Immature natural killer cell (primary cell): ENCODE measurements around the gene ONECUT3. TPM values are rescaled to one million over a fixed set of nuclear protein-coding genes. Genes with fewer than 3 reads are reported as not detected.

Experiments used
- DNase-seq, 3 donors: peaks; one replicate each; pipeline ENCODE4 v3.0.0; 2022; ENCODE audit warnings: mixed read lengths in 1 of 3
- H3K27ac Mint-ChIP-seq, 6 donors: one replicate each; pipeline ENCODE4 v1.8.0; 2020; ENCODE audit warnings: mixed read lengths in 6 of 6, mild to moderate bottlenecking in 5 of 6, inconsistent platforms in 4 of 6, moderate library complexity in 3 of 6
- H3K27me3 Mint-ChIP-seq, 3 donors: one replicate each; pipeline ENCODE4 v1.8.0; 2020 to 2021; ENCODE audit warnings: low read depth in 3 of 3, mild to moderate bottlenecking in 3 of 3, mixed read lengths in 3 of 3, moderate library complexity in 3 of 3, inconsistent platforms in 1 of 3
- H3K36me3 Mint-ChIP-seq, 3 donors: one replicate each; pipeline ENCODE4 v1.8.0; 2020; ENCODE audit warnings: mixed read lengths in 3 of 3, inconsistent platforms in 2 of 3, mild to moderate bottlenecking in 2 of 3
- H3K4me1 Mint-ChIP-seq, 2 donors: one replicate each; pipeline ENCODE4 v1.8.0; 2020; ENCODE audit warnings: inconsistent platforms in 2 of 2, mild to moderate bottlenecking in 2 of 2, mixed read lengths in 2 of 2, moderate library complexity in 1 of 2
- H3K4me3 Mint-ChIP-seq, 5 donors: one replicate each; pipeline ENCODE4 v1.8.0; 2020; ENCODE audit warnings: mild to moderate bottlenecking in 5 of 5, mixed read lengths in 5 of 5, inconsistent platforms in 3 of 5, moderate library complexity in 3 of 5
- H3K9me3 Mint-ChIP-seq, 6 donors: one replicate each; pipeline ENCODE4 v1.8.0; 2020; ENCODE audit warnings: mild to moderate bottlenecking in 6 of 6, mixed read lengths in 6 of 6, inconsistent platforms in 4 of 6, moderate library complexity in 3 of 6
- polyA plus RNA-seq, 3 donors: library from polyadenylated mRNA; unstranded; fragments of 300-500 nt; fragmentation: Illumina TruSeq; gene quantifications; one replicate each; pipeline ENCODE4 v1.2.3, GENCODE V29; 2021

Gene ONECUT3
- polyA plus RNA-seq, 3 donors from 2014 or later = not detected

- Mint-ChIP-seq H3K36me3 (peaks cover 0 to 8% (median 4%) of the 10 kb centered on the region in 3 donors), H3K9me3 (peaks cover 2 to 15% (median 10%) of the 10 kb centered on the region in 6 donors), H3K27ac (no peak overlapping the region), H3K27me3 (peaks cover 20 to 41% (median 39%) of the 10 kb centered on the region in 3 donors), H3K4me3 (no peak overlapping the region), H3K4me1 (no peaks in the 10 kb centered on the region)
- DNase-seq = no peak
Observed at GRCh38 chr19:1774989-1775772, 21.9 kb downstream of the ONECUT3 start.

- Mint-ChIP-seq H3K27ac (no peak overlapping the region), H3K27me3 (peaks cover 22 to 41% (median 39%) of the 10 kb centered on the region in 3 donors), H3K9me3 (peaks cover 2 to 6% (median 5%) of the 10 kb centered on the region in 6 donors), H3K4me3 (no peak overlapping the region), H3K4me1 (no peaks in the 10 kb centered on the region), H3K36me3 (peaks cover 0 to 4% (median 4%) of the 10 kb centered on the region in 3 donors)
- DNase-seq = no peak
Observed at GRCh38 chr19:1775951-1776605, 22.8 kb downstream of the ONECUT3 start.

GRCh38 chr19:1776606-1777147 lies 23.4 kb downstream of the ONECUT3 start:
- Mint-ChIP-seq H3K27ac (no peak overlapping the region), H3K4me3 (no peak overlapping the region), H3K36me3 (peaks cover 0 to 4% (median 3%) of the 10 kb centered on the region in 3 donors), H3K27me3 (peaks cover 22 to 42% (median 36%) of the 10 kb centered on the region in 3 donors), H3K4me1 (no peaks in the 10 kb centered on the region), H3K9me3 (peaks cover 0 to 4% (median under 1%) of the 10 kb centered on the region in 6 donors)
- DNase-seq = no peak

GRCh38 chr19:1777149-1777548 lies 23.8 kb downstream of the ONECUT3 start:
- H3K27me3 Mint-ChIP-seq = peaks cover 24 to 44% (median 35%) of the 10 kb centered on the region in 3 donors
- peaks cover 0 to 4% (median 0%) of the 10 kb centered on the region in 6 donors for H3K9me3 Mint-ChIP-seq
- DNase-seq = no peak
- no peaks in the 10 kb centered on the region for H3K4me1 Mint-ChIP-seq
- peaks cover 0 to 4% (median 3%) of the 10 kb centered on the region in 3 donors for H3K36me3 Mint-ChIP-seq
- no peak overlapping the region for H3K4me3 Mint-ChIP-seq
- H3K27ac Mint-ChIP-seq = no peak overlapping the region

GRCh38 chr19:1779574-1779973 lies 26.3 kb downstream of the ONECUT3 start:
- Mint-ChIP-seq H3K9me3 (peaks cover 0 to 3% (median under 1%) of the 10 kb centered on the region in 6 donors), H3K27ac (no peak overlapping the region), H3K27me3 (peaks cover 22 to 38% (median 22%) of the 10 kb centered on the region in 3 donors), H3K4me1 (no peaks in the 10 kb centered on the region), H3K4me3 (no peak overlapping the region), H3K36me3 (peaks cover 0 to 4% (median 3%) of the 10 kb centered on the region in 3 donors)
- DNase-seq = no peak

GRCh38 chr19:1780272-1780958 lies 27.1 kb downstream of the ONECUT3 start:
- H3K4me1 Mint-ChIP-seq = no peaks in the 10 kb centered on the region
- H3K27me3 Mint-ChIP-seq = peaks cover 19 to 38% (median 19%) of the 10 kb centered on the region in 3 donors
- H3K27ac Mint-ChIP-seq = no peak overlapping the region
- DNase-seq = no peak
- H3K9me3 Mint-ChIP-seq = peaks cover 0 to 3% (median 0%) of the 10 kb centered on the region in 6 donors
- H3K36me3 Mint-ChIP-seq = peaks cover 0 to 4% (median 3%) of the 10 kb centered on the region in 3 donors
- no peak overlapping the region for H3K4me3 Mint-ChIP-seq

- Mint-ChIP-seq H3K36me3 (no peaks in the 10 kb centered on the region), H3K4me1 (no peaks in the 10 kb centered on the region), H3K4me3 (no peak overlapping the region), H3K9me3 (peaks cover 0 to 3% (median 0%) of the 10 kb centered on the region in 6 donors), H3K27me3 (peaks cover 12 to 29% (median 13%) of the 10 kb centered on the region in 3 donors), H3K27ac (no peak overlapping the region)
- DNase-seq = no peak
Observed at GRCh38 chr19:1782521-1782920, 29.2 kb downstream of the ONECUT3 start.

GRCh38 chr19:1783354-1783753 lies 30.0 kb downstream of the ONECUT3 start:
- Mint-ChIP-seq H3K9me3 (peaks cover 0 to 3% (median 0%) of the 10 kb centered on the region in 6 donors), H3K36me3 (no peaks in the 10 kb centered on the region), H3K27ac (no peak overlapping the region), H3K4me1 (no peaks in the 10 kb centered on the region), H3K4me3 (no peak overlapping the region), H3K27me3 (peaks cover 9 to 22% (median 10%) of the 10 kb centered on the region in 3 donors)
- DNase-seq = no peak

GRCh38 chr19:1783874-1784273 lies 30.6 kb downstream of the ONECUT3 start:
- peaks cover 0 to 3% (median 0%) of the 10 kb centered on the region in 6 donors for H3K9me3 Mint-ChIP-seq
- no peaks in the 10 kb centered on the region for H3K4me1 Mint-ChIP-seq
- no peak for DNase-seq
- no peak overlapping the region for H3K27ac Mint-ChIP-seq
- no peaks in the 10 kb centered on the region for H3K36me3 Mint-ChIP-seq
- H3K27me3 Mint-ChIP-seq = peaks cover 10 to 22% (median 12%) of the 10 kb centered on the region in 3 donors
- no peak overlapping the region for H3K4me3 Mint-ChIP-seq

GRCh38 chr19:1785310-1785709 lies 32.0 kb downstream of the ONECUT3 start:
- Mint-ChIP-seq H3K27ac (no peak overlapping the region), H3K4me1 (no peaks in the 10 kb centered on the region), H3K27me3 (peaks cover 6 to 14% (median 6%) of the 10 kb centered on the region in 3 donors), H3K36me3 (no peaks in the 10 kb centered on the region), H3K4me3 (no peak overlapping the region), H3K9me3 (peaks cover 0 to 3% (median 0%) of the 10 kb centered on the region in 6 donors)
- no peak for DNase-seq

- Mint-ChIP-seq H3K9me3 (peaks cover 0 to 3% (median 0%) of the 10 kb centered on the region in 6 donors), H3K4me1 (no peaks in the 10 kb centered on the region), H3K36me3 (no peaks in the 10 kb centered on the region), H3K4me3 (no peak overlapping the region), H3K27ac (no peak overlapping the region), H3K27me3 (peaks cover 3 to 7% (median 4%) of the 10 kb centered on the region in 3 donors)
- DNase-seq = no peak
Observed at GRCh38 chr19:1786668-1787067, 33.4 kb downstream of the ONECUT3 start.

GRCh38 chr19:1787116-1787515 lies 33.8 kb downstream of the ONECUT3 start:
- no peak overlapping the region for H3K27ac Mint-ChIP-seq
- peaks cover 3 to 6% (median 3%) of the 10 kb centered on the region in 3 donors for H3K27me3 Mint-ChIP-seq
- DNase-seq = no peak
- H3K4me3 Mint-ChIP-seq = no peak overlapping the region
- no peaks in the 10 kb centered on the region for H3K4me1 Mint-ChIP-seq
- H3K9me3 Mint-ChIP-seq = peaks cover 0 to 3% (median 0%) of the 10 kb centered on the region in 6 donors
- H3K36me3 Mint-ChIP-seq = no peaks in the 10 kb centered on the region

- no peak overlapping the region for H3K4me3 Mint-ChIP-seq
- H3K27ac Mint-ChIP-seq = no peak overlapping the region
Observed at GRCh38 chr19:1789261-1790041, 36.1 kb downstream of the ONECUT3 start.

More at GRCh38 chr19:1789261-1790041, 36.1 kb downstream of the ONECUT3 start:
- peaks cover 0 to 3% (median 2%) of the 10 kb centered on the region in 3 donors for H3K27me3 Mint-ChIP-seq
- H3K36me3 Mint-ChIP-seq = no peaks in the 10 kb centered on the region
- H3K4me1 Mint-ChIP-seq = no peaks in the 10 kb centered on the region
- no peaks in the 10 kb centered on the region for H3K9me3 Mint-ChIP-seq
- no peak for DNase-seq
